Stimulated activated CD8-positive, alpha-beta memory T cell treated with anti-CD3 and anti-CD28 coated beads, Interleukin-4, amount 100 ng/mL, for 4 hours (primary cell): ENCODE data around the gene PRPF31.
A peak's percentile ranks its signal among the peaks of the same experiment; 100 is the strongest.

Experiments used
- DNase-seq, 2 donors: peaks; one replicate each; pipeline ENCODE4 v3.0.0-alpha.2; 2020; ENCODE audit warnings: low read depth in 2 of 2, low spot score in 1 of 2

Gene PRPF31

DNA sequence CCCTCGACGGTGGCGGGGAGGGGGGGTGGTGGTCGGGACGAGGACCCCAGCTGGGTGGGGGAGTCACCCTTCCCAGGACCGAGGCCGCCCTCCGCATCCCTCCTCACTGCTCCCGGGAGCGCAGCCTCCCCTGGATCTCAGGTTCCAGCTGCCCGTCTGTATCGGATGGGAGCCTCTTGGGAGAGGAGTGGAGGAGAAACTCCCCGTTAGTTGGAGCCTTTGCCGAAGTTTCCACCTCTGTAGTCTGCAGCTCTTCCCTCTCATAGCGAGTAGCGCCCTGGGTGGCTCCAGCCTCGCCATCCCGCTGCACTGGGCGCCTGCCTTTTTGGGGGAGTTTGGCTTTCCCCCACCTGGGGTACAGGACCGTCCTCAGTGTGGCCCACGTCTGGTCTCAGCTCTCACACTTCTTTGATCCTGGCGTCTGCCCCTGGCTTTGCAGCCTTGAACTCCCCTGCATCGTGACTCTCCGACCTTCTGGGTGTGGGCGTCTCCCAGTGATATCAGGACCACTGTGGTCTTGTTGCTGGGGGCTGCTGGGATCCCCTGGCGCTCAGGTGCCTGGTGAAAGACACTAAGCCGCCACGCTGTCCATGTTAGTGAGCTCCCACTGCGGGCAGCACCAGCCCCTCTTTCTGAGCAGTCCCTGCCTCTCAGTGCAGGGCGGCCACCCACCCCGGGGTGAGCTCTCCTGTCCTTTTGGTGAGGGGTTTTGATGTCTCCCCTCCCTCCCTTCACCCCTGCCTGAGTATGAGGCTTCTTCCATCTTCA is 23.1 kb downstream of the PRPF31 start:
- no peak for DNase-seq

- DNase-seq = no peak
Observed at GRCh38 chr19:54141356-54141755, 25.8 kb downstream of the PRPF31 start.

DNA sequence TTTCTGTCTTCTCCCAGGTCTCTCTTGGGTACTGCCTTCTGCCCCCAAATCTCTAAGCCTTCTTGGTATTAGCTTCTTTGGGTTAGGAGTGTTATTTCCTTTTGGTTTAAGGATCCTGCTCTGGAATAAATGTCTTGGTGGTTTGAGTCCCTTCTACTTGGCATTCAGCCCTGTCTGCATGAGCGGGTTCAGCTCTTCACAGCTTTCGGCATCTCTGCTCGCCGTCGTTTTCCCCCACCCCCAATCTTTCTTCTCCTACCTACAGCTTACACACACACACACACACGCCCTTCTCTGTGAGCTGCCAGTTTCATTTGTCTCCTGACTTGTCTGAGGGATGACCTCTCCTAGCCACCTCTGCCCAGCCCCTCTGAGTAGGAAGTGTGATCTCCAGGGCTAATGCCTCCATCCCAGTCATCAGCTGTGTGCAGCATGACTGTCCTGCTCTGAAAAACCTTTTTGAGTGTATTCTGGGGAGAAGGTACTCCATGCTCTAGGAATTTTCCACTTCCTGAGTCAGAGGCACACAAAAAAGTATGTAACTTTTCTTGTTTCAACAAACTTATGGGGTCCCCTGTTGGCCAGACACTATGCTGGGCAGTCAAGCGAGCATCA is 26.7 kb downstream of the PRPF31 start:
- no peak for DNase-seq

DNA sequence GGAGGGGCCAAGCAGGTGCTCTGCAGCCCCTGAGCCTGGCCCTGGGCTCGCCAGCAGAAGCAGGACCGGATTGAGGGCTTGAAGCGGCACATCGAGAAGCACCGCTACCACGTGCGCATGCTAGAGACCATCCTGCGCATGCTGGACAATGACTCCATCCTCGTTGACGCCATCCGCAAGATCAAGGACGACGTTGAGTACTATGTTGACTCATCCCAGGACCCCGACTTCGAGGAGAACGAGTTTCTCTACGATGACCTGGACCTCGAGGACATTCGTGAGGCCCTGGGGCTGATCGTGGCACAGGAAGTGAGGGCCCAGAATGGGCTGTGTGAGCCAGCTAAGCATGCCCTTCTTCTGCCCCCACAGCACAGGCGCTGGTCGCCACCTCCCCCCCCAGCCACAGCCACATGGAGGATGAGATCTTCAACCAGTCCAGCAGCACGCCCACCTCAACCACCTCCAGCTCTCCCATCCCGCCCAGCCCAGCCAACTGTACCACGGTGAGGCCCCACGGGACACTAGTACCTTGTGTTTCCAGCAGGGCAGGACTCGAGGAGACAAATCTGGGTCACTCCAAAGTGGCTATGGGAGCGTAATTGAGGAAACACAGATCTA is 30.1 kb downstream of the PRPF31 start:
- DNase-seq = no peak

DNA sequence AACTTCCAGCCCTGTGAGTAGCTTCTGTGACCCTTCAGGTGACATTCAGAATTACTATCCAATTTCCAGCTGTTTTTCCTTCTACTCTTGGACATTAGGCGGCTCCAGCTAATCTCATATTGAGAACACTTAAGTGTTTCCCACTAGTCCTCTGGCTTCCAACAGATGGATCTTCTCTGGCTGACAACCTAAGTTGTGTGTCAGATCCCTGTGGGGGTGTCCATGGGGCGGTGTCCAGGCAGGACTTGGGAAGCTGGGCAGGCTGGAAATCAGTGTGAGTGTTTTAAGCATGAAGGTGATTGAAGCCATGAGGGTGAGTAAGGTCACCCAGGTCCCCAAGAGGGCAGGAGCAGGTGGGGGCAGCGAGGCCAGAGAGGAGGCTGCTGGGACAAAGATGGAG is 32.1 kb downstream of the PRPF31 start:
- DNase-seq = no peak

GRCh38 chr19:54148158-54148557 is 32.6 kb downstream of the PRPF31 start:
- no peak for DNase-seq

DNA sequence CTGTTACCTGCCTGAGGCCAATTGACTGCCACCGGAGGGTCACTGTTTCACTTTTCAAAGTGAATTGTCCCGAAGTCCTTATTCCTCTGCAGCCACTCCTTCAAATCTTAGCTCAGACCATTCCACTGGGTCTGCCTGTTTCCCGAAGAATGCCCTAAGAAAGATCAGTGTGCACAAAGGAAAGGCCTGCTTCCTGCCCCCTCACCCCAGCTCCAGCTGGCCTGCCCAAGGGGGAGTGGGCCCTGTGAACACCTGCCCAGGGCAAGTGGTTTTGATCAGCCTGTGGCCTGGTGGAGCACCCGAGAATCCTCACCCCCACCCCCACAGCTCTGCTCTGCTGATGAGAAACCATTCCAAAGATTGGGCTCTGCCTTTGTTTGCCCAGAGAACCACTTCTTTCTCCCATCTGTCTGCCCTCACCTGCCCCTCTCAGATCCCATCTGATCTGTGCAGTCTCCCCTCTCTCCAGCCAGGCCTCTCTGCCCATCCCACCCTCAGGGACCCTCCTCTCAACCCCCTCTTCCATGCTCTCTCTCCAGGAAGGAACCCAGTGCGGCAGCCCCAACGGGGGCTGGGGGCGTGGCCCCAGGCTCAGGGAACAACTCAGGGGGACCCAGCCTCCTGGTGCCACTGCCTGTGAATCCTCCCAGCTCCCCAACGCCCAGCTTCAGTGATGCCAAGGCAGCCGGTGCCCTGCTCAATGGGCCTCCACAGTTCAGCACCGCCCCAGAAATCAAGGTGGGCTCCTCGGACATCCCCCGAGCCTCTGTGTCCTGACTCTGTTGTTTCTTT is 33.7 kb downstream of the PRPF31 start:
- DNase-seq = no peak

DNA sequence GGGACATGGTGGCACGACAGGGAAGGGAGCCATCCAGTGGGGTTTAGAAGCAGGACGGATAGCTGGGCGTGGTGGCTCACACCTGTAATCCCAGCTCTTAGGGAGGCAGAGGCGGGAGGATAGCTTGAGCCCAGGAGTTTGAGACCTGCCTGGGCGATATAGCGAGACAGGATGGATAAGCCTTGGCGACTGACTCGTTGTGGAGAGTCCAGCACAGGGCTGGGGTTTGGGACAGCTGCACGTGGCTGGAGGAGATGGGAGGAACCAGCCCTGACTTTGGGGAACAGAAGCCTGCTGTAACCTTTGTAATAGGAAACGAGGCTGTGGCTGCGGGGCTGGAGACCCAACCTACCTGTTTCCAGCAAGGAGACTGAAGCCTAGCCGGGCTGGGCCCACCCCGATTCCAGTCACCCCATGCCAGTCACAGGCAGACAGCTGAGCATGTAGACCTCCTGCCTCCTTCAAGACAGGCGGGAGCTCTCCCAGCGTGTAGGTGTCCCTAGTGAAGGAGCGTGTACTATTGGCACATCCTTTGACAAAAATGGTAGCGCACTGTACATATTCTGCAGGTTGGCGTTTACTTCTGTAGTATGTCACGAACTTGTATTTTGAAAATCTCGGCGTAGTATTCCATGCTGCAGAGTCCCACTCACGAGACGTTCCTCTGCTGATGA is 35.9 kb downstream of the PRPF31 start:
- no peak for DNase-seq

- no peak for DNase-seq
Observed at GRCh38 chr19:54152267-54152666, 36.7 kb downstream of the PRPF31 start.

- DNase-seq = no peak
Observed at GRCh38 chr19:54152878-54153524, 37.4 kb downstream of the PRPF31 start.

GRCh38 chr19:54153731-54154326 is 38.3 kb downstream of the PRPF31 start:
- no peak for DNase-seq

- DNase-seq = no peak
Observed at GRCh38 chr19:54154603-54155345, 39.2 kb downstream of the PRPF31 start.

GRCh38 chr19:54155694-54156093 is 40.1 kb downstream of the PRPF31 start:
- no peak for DNase-seq

- DNase-seq = no peak
Observed at GRCh38 chr19:54156490-54156889, 40.9 kb downstream of the PRPF31 start.

- no peak for DNase-seq
Observed at GRCh38 chr19:54156953-54157352, 41.4 kb downstream of the PRPF31 start.

- no peak for DNase-seq
Observed at GRCh38 chr19:54158812-54159351, 43.3 kb downstream of the PRPF31 start.

DNA sequence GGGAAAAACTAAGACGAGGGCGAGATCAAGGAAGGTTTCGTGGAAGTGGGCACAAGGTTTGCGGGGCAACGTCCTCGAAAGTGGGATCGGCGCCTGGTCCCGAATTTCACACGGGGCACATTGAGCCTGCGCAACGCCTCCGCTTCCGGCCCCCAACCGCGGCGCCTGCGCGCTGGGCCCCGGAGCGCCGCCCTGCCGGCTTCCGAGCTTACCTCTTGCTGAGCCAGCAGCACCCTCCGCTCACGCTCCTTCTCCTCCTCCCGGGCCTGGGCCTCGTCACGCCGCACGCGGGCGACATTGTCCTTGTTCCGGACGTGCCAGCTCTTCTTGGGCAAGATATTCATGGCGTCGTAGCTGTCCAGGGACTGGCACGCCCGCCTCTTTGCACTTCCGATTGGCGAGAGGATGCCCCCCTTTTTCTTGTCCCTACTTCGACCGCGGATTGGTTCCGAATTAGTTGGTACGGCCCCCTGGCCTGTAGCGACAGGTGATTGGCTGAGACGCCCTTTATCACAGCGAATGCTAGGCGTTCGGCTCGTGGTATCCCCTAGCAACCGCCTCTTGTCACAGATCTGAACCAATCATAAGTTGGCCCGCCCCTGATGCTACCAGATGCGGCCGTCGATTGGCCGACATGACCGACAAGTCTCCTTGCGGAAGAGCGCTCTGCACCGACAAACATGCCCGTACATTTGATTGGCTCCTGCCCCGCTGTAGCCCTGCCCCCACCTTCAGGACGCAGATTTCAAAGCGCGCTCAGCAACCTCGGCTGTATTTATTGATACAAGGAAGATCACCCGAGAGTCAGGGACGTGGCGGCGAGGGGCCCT is 44.0 kb downstream of the PRPF31 start, which contains the start of gene LENG1:
LENG1 (minus strand) TSS at position 370 of the 830 bp plus-strand sequence; CDS start at position 344, 26 bp downstream.
- DNase-seq = peak; percentile 95 to 98

GRCh38 chr19:54160182-54160811 is 44.7 kb downstream of the PRPF31 start:
- DNase-seq = no peak
